ENCODE results near the gene ZC2HC1C.

GRCh38 chr14:75044752-75045151, 24.7 kb upstream of the ZC2HC1C start:
- TF ChIP-seq CTCF (conservative IDR thresholded peaks at IDR 0.05; ENCODE audit: low read depth in 2 of 2): no peak
- no peak for TF ChIP-seq EZH2phosphoT487 (IDR thresholded peaks at IDR 0.05; ENCODE audit: unreplicated experiment)
- no peak for TF ChIP-seq EZH2 (IDR thresholded peaks at IDR 0.05; ENCODE audit: low read depth, unreplicated experiment)
- TF ChIP-seq POLR2AphosphoS5 (IDR thresholded peaks at IDR 0.05; ENCODE audit: low read depth): no peak
- no peak for TF ChIP-seq REST (IDR thresholded peaks at IDR 0.05; ENCODE audit: unreplicated experiment)
- no peak for TF ChIP-seq ZNF462 (CRISPR knock-in tag; IDR thresholded peaks at IDR 0.05)
- no peak for TF ChIP-seq CREB1 (CRISPR knock-in tag; IDR thresholded peaks at IDR 0.05; ENCODE audit: low read depth)
